HEK293 (cell line): ENCODE results near the gene PIBF1.

Experiments used
- ZNF416 ChIP-seq: fragments of 450-650 bp; formaldehyde crosslinking; IDR thresholded peaks from 2 replicates; pipeline ENCODE4 v1.5.1; 2016; ENCODE audit warnings: missing biosample characterization, missing genetic modification characterization
- TF ChIP-seq, protein P1 (sequence below): fragments of 450-650 bp; formaldehyde crosslinking; IDR thresholded peaks from 2 replicates; pipeline ENCODE4 v1.5.1; 2016; ENCODE audit warnings: missing biosample characterization, missing genetic modification characterization
- TF ChIP-seq, protein P2 (sequence below): fragments of 450-650 bp; formaldehyde crosslinking; IDR thresholded peaks from 2 replicates; pipeline ENCODE4 v1.5.1; 2016; ENCODE audit warnings: missing biosample characterization, missing genetic modification characterization, low read depth
- TF ChIP-seq, protein P3 (sequence below): fragments of 450-650 bp; formaldehyde crosslinking; IDR thresholded peaks from 2 replicates; pipeline ENCODE4 v1.5.1; 2016; ENCODE audit warnings: missing biosample characterization, missing genetic modification characterization

DNA sequence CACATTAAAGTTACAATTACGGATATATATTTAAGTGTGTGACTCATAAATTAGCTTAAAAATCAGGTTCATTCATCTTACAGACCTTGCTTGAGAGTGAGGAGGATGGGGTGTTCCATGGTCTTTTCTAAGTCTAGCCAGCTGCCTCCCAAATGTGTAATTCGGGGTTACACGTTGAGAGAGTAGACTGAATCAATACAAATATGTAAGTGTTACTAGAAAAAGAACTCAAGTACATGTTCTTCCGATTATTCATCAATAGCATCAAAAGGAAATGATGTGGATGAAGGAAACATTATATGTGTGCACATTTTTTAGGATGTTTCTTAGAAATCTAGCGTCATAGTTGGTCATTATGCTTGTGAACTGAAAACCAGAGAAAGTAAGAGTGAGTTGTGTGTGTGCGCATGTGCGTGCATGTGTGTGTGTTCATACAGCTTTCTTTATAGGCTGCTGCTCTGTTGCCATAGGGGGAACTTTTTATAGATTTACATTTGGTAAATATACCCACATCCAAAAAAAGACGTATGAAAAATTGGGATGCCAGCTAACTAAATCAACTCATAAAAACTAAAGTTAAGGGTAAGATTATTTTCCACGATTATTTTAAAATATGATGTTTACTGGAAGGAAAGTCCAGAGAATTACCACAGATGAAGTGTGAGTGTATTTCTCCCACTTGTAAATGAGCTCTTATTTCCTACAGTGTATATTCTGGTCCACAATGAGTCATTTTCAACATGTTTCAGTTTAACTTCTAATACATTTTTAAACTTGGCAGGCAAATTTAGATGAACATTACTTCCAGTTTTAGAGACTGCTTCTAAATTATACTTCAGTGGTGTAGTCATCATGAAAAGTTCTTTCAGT lies 82.4 kb downstream of the PIBF1 start:
- TF ChIP-seq, protein P1, sequence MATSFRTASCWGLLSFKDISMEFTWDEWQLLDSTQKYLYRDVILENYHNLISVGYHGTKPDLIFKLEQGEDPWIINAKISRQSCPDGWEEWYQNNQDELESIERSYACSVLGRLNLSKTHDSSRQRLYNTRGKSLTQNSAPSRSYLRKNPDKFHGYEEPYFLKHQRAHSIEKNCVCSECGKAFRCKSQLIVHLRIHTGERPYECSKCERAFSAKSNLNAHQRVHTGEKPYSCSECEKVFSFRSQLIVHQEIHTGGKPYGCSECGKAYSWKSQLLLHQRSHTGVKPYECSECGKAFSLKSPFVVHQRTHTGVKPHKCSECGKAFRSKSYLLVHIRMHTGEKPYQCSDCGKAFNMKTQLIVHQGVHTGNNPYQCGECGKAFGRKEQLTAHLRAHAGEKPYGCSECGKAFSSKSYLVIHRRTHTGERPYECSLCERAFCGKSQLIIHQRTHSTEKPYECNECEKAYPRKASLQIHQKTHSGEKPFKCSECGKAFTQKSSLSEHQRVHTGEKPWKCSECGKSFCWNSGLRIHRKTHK (tag by site-specific recombination): no peak
- TF ChIP-seq, protein P2, sequence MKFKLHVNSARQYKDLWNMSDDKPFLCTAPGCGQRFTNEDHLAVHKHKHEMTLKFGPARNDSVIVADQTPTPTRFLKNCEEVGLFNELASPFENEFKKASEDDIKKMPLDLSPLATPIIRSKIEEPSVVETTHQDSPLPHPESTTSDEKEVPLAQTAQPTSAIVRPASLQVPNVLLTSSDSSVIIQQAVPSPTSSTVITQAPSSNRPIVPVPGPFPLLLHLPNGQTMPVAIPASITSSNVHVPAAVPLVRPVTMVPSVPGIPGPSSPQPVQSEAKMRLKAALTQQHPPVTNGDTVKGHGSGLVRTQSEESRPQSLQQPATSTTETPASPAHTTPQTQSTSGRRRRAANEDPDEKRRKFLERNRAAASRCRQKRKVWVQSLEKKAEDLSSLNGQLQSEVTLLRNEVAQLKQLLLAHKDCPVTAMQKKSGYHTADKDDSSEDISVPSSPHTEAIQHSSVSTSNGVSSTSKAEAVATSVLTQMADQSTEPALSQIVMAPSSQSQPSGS (tag by site-specific recombination): no peak
- TF ChIP-seq, protein P3, sequence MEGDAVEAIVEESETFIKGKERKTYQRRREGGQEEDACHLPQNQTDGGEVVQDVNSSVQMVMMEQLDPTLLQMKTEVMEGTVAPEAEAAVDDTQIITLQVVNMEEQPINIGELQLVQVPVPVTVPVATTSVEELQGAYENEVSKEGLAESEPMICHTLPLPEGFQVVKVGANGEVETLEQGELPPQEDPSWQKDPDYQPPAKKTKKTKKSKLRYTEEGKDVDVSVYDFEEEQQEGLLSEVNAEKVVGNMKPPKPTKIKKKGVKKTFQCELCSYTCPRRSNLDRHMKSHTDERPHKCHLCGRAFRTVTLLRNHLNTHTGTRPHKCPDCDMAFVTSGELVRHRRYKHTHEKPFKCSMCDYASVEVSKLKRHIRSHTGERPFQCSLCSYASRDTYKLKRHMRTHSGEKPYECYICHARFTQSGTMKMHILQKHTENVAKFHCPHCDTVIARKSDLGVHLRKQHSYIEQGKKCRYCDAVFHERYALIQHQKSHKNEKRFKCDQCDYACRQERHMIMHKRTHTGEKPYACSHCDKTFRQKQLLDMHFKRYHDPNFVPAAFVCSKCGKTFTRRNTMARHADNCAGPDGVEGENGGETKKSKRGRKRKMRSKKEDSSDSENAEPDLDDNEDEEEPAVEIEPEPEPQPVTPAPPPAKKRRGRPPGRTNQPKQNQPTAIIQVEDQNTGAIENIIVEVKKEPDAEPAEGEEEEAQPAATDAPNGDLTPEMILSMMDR: no peak
- TF ChIP-seq ZNF416 (tag by site-specific recombination): no peak
